Measurements from ENCODE around the gene CD93. TPM values are rescaled to one million over a fixed set of nuclear protein-coding genes. Genes with fewer than 3 reads are reported as not detected.

The CD93 gene
- total RNA-seq, 1 donor from 2014 or later: under 0.01 TPM

DNA sequence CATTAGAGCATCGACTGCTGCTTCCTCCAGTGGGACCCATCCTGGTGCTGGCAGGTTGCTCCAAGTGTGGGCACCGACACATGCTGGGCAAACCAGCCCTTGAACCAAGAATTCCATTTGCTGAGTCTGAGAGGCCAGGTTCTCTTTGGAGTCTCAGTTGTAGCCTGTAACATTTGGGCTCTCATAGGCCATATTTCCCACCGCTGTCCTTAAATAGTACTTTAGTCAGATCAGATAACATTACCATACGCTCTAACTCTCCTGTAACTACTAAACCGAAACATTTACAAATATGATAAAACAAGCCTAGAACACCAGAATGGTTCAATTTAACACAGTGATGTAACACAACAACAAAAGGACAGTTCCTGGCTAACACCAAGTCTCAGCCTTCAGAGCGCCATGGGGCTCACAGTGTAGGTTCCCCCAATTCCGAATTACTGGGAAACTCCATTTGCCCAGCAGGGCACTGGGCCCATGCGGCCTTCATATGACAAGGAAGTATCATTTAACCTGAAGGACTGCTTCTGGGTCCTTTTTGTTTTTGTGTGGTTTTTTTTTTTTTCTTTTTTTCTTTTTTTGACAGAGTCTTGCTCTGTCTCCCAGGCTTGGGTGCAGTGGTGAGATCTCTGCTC is 28.4 kb upstream of the CD93 start:
- no peaks in the 10 kb centered on the region for H3K36me3 ChIP-seq (ENCODE audit: control insufficient read depth, insufficient read depth, low read length)
- DNase-seq (ENCODE audit: low read depth) (no peak), FAIRE-seq (no peak)
- no peaks in the 10 kb centered on the region for H3K27me3 ChIP-seq (ENCODE audit: control insufficient read depth, insufficient read depth, low read length)
- H3K4me3 ChIP-seq (ENCODE audit: low read depth, low read length): no peak overlapping the region
- TF ChIP-seq, protein P1, sequence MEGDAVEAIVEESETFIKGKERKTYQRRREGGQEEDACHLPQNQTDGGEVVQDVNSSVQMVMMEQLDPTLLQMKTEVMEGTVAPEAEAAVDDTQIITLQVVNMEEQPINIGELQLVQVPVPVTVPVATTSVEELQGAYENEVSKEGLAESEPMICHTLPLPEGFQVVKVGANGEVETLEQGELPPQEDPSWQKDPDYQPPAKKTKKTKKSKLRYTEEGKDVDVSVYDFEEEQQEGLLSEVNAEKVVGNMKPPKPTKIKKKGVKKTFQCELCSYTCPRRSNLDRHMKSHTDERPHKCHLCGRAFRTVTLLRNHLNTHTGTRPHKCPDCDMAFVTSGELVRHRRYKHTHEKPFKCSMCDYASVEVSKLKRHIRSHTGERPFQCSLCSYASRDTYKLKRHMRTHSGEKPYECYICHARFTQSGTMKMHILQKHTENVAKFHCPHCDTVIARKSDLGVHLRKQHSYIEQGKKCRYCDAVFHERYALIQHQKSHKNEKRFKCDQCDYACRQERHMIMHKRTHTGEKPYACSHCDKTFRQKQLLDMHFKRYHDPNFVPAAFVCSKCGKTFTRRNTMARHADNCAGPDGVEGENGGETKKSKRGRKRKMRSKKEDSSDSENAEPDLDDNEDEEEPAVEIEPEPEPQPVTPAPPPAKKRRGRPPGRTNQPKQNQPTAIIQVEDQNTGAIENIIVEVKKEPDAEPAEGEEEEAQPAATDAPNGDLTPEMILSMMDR (IDR thresholded peaks at IDR 0.05; ENCODE audit: insufficient read depth, low read length, severe bottlenecking): no peak

- DNase-seq (ENCODE audit: low read depth) (no peak), FAIRE-seq (no peak)
- Histone ChIP-seq H3K4me3 (ENCODE audit: low read depth, low read length) (no peak overlapping the region), H3K27me3 (ENCODE audit: control insufficient read depth, insufficient read depth, low read length) (no peaks in the 10 kb centered on the region), H3K36me3 (ENCODE audit: control insufficient read depth, insufficient read depth, low read length) (no peaks in the 10 kb centered on the region)
- TF ChIP-seq, protein P1 (IDR thresholded peaks at IDR 0.05; ENCODE audit: insufficient read depth, low read length, severe bottlenecking): no peak
Observed at GRCh38 chr20:23114018-23114417, 27.9 kb upstream of the CD93 start.

GRCh38 chr20:23112595-23112994 is 26.5 kb upstream of the CD93 start:
- DNase-seq (ENCODE audit: low read depth) (no peak), FAIRE-seq (no peak)
- H3K4me3 ChIP-seq (ENCODE audit: low read depth, low read length): no peak overlapping the region
- TF ChIP-seq, protein P1 (IDR thresholded peaks at IDR 0.05; ENCODE audit: insufficient read depth, low read length, severe bottlenecking): no peak
- H3K36me3 ChIP-seq (ENCODE audit: control insufficient read depth, insufficient read depth, low read length): no peaks in the 10 kb centered on the region
- no peaks in the 10 kb centered on the region for H3K27me3 ChIP-seq (ENCODE audit: control insufficient read depth, insufficient read depth, low read length)

- no peaks in the 10 kb centered on the region for H3K36me3 ChIP-seq (ENCODE audit: control insufficient read depth, insufficient read depth, low read length)
- H3K4me3 ChIP-seq (ENCODE audit: low read depth, low read length): no peak overlapping the region
- DNase-seq (ENCODE audit: low read depth) (no peak), FAIRE-seq (no peak)
- TF ChIP-seq, protein P1 (IDR thresholded peaks at IDR 0.05; ENCODE audit: insufficient read depth, low read length, severe bottlenecking): no peak
- no peaks in the 10 kb centered on the region for H3K27me3 ChIP-seq (ENCODE audit: control insufficient read depth, insufficient read depth, low read length)
Observed at GRCh38 chr20:23111944-23112342, 25.8 kb upstream of the CD93 start.

DNA sequence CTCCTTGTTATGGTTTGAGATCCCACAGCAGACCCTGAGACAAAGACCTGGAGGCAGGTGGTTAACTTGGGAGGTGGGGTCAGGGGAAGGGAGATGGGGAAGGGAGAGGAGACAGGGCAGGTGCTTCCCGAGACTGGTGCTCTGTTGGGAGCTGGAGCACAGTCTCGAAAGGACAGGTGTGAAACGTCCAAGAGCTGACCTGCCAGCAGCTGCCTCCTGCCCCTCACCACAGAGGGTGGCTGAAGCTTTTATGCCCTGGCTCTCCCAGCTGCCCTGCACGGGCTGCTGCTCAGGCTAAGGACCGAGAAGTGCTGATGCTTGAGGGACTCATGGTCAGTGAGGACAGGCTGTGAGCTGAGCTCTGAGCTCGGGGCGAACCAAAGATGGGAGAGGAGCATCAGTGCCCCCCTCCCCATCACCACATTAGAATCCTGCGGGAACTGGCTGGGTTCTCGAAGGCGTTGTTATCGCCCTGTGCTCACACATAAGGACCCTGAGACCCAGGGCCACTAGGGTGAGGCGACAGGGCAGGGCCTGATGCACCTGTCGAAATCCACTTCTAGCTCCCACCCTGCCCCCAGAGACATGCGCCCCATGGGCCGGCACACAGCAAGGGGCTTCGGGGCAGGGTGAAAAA is 25.3 kb upstream of the CD93 start:
- FAIRE-seq (no peak), DNase-seq (ENCODE audit: low read depth) (no peak)
- no peaks in the 10 kb centered on the region for H3K27me3 ChIP-seq (ENCODE audit: control insufficient read depth, insufficient read depth, low read length)
- no peaks in the 10 kb centered on the region for H3K36me3 ChIP-seq (ENCODE audit: control insufficient read depth, insufficient read depth, low read length)
- TF ChIP-seq, protein P1 (IDR thresholded peaks at IDR 0.05; ENCODE audit: insufficient read depth, low read length, severe bottlenecking): no peak
- H3K4me3 ChIP-seq (ENCODE audit: low read depth, low read length): no peak overlapping the region

Measured in bronchial epithelial cell (primary cell).